GM12865 (cell line): ENCODE results near the gene ZNF248.
"Not testable (repeated sequence)": the region's sequence is repeated elsewhere in the genome, so short reads cannot be mapped to it uniquely, and the experiment has no call there.

Experiments
- DNase-seq: peaks from one replicate; pipeline ENCODE4 v3.0.0; 2010; ENCODE audit warnings: low read depth
- H3K4me3 ChIP-seq: 2 replicates; pipeline ENCODE4 v1.5.1; 2011; ENCODE audit warnings: mild to moderate bottlenecking, low read depth, low read length, control low read depth
- CTCF ChIP-seq: IDR thresholded peaks from 2 replicates; pipeline ENCODE4 v1.5.1; 2011; ENCODE audit warnings: low read length, control low read depth, low read depth, inconsistent platforms; ENCODE audit not compliant: insufficient read depth; ENCODE audit errors: missing control alignments

ZNF248 gene

GRCh38 chr10:37860494-37861190 is 3.2 kb upstream of the ZNF248 start:
- DNase-seq = peak; percentile 22
- TF ChIP-seq CTCF = no peak
- H3K4me3 ChIP-seq = no peak overlapping the region

- DNase-seq = not testable (repeated sequence)
Observed at GRCh38 chr10:37859270-37859669, 1.9 kb upstream of the ZNF248 start.

DNA sequence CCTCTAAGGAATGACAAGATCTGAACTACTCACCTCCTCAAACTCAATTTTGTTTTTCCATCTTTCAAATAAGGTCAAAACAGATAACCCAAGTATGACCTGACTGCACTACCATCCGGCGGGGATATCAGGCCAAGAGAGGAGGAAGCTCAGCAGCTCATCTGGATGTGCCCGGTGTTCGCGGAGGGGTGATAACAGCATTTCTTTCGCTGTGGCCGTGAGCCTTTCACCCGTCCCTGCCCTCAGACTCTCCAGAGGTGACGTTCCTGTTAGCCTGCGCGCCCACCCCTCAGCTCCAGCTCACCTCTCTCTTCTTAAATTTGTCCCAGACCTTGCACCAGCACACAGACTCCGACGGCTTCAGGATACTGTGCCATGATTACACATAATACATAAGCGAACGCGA is 526 bp downstream of the ZNF248 start:
- H3K4me3 ChIP-seq = peak overlapping the region; percentile 82
- TF ChIP-seq CTCF = no peak

More at GRCh38 chr10:37859270-37859669, 1.9 kb upstream of the ZNF248 start:
- not testable (repeated sequence) for H3K4me3 ChIP-seq

DNA sequence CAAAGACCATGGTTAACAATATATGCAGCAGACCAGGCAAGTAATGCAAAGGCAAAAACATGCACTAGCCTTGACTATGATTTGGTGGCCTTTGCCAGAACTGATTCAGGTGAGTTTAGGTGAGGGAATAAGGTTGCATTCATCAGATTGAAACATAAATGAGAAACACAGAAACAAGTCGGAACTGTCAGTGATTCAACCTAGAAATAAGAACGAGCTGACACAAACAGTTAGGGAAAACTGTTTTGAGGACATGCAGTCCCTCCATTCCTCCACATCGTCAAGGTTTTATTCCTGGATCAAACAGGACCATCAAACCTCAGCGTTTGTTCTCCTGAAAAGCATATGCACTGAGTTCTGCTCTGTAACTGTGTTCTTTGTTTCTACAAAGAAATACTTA is 1.8 kb downstream of the ZNF248 start:
- no peak for DNase-seq
- TF ChIP-seq CTCF = no peak
- peak overlapping the region; percentile 16 for H3K4me3 ChIP-seq

More for the DNA sequence above, 526 bp downstream of the ZNF248 start:
- peak; percentile 50 for DNase-seq

DNA sequence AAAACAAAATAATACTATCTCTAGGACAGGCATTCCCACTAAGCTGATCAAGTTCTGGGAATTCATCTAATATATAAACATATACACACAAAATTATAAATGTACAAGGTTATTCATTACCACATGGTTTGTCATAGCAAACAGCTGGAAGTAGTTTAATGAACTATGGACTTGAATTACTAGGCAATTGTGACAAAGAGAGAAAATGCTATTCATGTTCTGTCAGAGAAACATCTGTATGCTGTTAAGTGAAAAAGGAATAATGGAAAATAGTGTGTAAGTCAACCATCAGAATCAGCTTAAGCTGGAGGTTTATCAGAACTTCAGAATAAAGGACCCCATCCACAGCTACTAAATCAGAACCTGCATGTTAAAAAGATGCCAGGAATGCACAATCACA is 2.8 kb downstream of the ZNF248 start:
- TF ChIP-seq CTCF = no peak
- DNase-seq = no peak
- no peak overlapping the region for H3K4me3 ChIP-seq

DNA sequence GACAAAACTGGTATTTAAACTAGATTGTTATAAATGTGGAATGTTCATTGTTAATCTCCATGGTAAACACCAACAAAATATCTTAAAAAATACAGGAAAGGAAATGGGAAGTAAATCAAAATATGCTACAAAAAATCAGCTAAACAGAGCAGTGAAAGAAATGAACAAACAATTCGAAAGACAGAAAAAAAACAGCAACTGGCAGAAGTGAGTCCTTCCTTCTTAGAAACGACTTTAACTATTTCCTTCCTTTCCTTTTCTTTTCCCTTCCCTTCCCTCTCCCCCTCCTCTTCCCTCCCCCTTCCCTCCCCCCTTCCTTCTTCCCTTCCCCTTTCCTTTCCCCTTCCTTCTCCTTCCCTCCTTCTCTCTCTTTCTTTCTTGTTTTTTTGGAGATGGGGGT is 12.8 kb downstream of the ZNF248 start:
- H3K4me3 ChIP-seq = no peak overlapping the region
- no peak for DNase-seq
- TF ChIP-seq CTCF = no peak

- DNase-seq = no peak
- no peak for TF ChIP-seq CTCF
- H3K4me3 ChIP-seq = no peak overlapping the region
Observed at GRCh38 chr10:37839243-37839642, 18.2 kb downstream of the ZNF248 start.
